Stomach (tissue), 9 donors: ENCODE measurements around the gene VKORC1. TPM values are rescaled to one million over a fixed set of nuclear protein-coding genes. Genes with fewer than 3 reads are reported as not detected.
A peak's percentile ranks its signal among the peaks of the same experiment; 100 is the strongest.
"Not testable (repeated sequence)": the region's sequence is repeated elsewhere in the genome, so short reads cannot be mapped to it uniquely, and the experiment has no call there.

Experiments
- DNase-seq, 2 donors: peaks; one replicate each; pipeline versions ENCODE4 v3.0.0 to v3.0.0-alpha.2; 2013 to 2019
- H3K27ac ChIP-seq, 5 donors: fragments of 200-600 bp in 4 of 5; sonication (generic) in 4 of 5; one replicate each; pipeline ENCODE4 v1.5.1; 2013 to 2019; ENCODE audit warnings: mild to moderate bottlenecking in 1 of 5, moderate library complexity in 1 of 5
- H3K27me3 ChIP-seq, 3 donors: fragments of 200-600 bp; sonication (generic); one replicate each; pipeline ENCODE4 v1.5.1; 2017 to 2019; ENCODE audit warnings: mixed run types in 1 of 3
- H3K36me3 ChIP-seq, 4 donors: fragments of 200-600 bp; sonication (generic); 1 replicate in 3 of 4; 2 replicates in 1 of 4; pipeline ENCODE4 v1.5.1; 2016 to 2019
- H3K4me1 ChIP-seq, 4 donors: fragments of 200-600 bp; sonication (generic); one replicate each; pipeline ENCODE4 v1.5.1; 2016 to 2019
- H3K4me3 ChIP-seq, 4 donors: fragments of 200-600 bp; sonication (generic) in 3 of 4; one replicate each; pipeline ENCODE4 v1.5.1; 2016 to 2019; ENCODE audit warnings: mild to moderate bottlenecking in 1 of 4
- H3K9me3 ChIP-seq, 4 donors: fragments of 200-600 bp; sonication (generic); one replicate each; pipeline ENCODE4 v1.5.1; 2016 to 2019
- EP300 ChIP-seq: sonication (generic); formaldehyde crosslinking; IDR thresholded peaks from one replicate; pipeline ENCODE4 v1.6.1; 2017; ENCODE audit warnings: antibody characterized with exemption
- POLR2A ChIP-seq, 4 donors: fragments of 450-650 bp; IDR thresholded peaks; one replicate each; pipeline ENCODE4 v1.6.1; 2016; ENCODE audit warnings: antibody characterized with exemption in 4 of 4, control low read depth in 2 of 4, mild to moderate bottlenecking in 1 of 4, moderate library complexity in 1 of 4
- POLR2AphosphoS5 ChIP-seq, 3 donors: sonication (generic); formaldehyde crosslinking; IDR thresholded peaks; one replicate each; pipeline ENCODE4 v1.6.1; 2016; ENCODE audit warnings: antibody characterized with exemption in 3 of 3
- WGBS, 5 donors: extraction: QIAGEN DNeasy Blood & Tissue Kit in 3 of 5; methylation state at CpG; one replicate each; pipeline versions ENCODE4 v1.1.5 to v1.1.7; 2013 to 2018; 5-methylcytosine and 5-hydroxymethylcytosine counted together
- intact Hi-C: fragments of 100-400 bp; cut with DNase I; formaldehyde crosslinking; loops from one replicate; pipeline ENCODE4 v1.15.1; 2023; ENCODE audit warnings: low total_unique reads
- polyA plus RNA-seq, 3 donors: library from polyadenylated mRNA; stranded (reverse); fragments of 200-250 nt; gene quantifications; one replicate each; pipeline ENCODE4 v1.2.3, GENCODE V29; 2013
- total RNA-seq, 5 donors: library from RNA; depleted of rRNA; stranded (reverse); fragments of >200 nt; gene quantifications; one replicate each; pipeline versions ENCODE4 v1.1.0 to v1.2.3, GENCODE V29; 2014 to 2016
- TF ChIP-seq, protein P1 (sequence below), 7 experiments: fragments of 450-650 bp in 4 of 7; fragments of 200-600 bp in 3 of 7; sonication (generic) in 3 of 7; IDR thresholded peaks; one replicate each; pipeline ENCODE4 v1.5.1; 2016 to 2019; ENCODE audit warnings: antibody characterized with exemption in 7 of 7, control low read depth in 2 of 7, mild to moderate bottlenecking in 1 of 7
- donor health status: healthy with polysubstance abuse.
- donor health status: Bipolar disorder and iron deficiency.
- donor health status: healthy.

The VKORC1 gene
- total and polyA plus RNA-seq, 8 donors, result 20.1 to 191 (median 58.0) TPM

DNA sequence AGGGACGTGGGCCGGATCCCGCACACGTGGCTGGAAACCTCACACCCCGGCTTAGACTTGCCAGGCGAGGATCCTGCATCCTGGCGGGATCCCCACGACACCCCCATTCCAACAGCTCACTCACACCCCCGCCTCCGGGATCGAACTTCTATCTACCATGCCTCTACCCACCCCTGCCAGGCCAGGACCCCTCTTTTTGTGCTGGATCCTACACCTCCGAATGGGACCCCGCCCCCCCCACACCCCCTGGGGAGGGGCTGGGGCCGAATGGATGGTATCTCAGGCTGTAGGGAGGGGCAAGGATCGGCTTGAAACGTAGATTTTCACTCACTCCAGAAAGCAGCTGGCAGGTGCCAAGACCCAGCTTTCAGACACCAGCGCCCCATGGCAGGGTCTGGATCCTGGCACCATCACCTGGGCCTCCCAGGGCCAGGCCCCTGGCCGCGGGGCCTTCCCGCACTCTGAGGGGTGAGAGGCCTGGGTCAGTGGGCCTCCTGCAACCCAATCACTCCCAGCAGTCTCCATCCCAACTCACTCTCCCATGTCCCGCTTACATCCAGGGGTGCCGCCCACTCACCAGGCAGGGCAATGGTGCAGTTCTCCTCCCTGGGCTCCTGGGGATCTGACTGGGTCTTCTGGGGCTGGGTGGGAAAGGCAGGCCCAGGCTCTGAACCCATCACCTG, 48.6 kb upstream of the VKORC1 start:
- DNase-seq, result no peak
- peak overlapping the region; percentile 53 to 59 (median 56) for H3K4me3 ChIP-seq
- TF ChIP-seq EP300 (no peak), POLR2A (IDR thresholded peaks at IDR 0.05) (no peak)
- TF ChIP-seq, protein P1, sequence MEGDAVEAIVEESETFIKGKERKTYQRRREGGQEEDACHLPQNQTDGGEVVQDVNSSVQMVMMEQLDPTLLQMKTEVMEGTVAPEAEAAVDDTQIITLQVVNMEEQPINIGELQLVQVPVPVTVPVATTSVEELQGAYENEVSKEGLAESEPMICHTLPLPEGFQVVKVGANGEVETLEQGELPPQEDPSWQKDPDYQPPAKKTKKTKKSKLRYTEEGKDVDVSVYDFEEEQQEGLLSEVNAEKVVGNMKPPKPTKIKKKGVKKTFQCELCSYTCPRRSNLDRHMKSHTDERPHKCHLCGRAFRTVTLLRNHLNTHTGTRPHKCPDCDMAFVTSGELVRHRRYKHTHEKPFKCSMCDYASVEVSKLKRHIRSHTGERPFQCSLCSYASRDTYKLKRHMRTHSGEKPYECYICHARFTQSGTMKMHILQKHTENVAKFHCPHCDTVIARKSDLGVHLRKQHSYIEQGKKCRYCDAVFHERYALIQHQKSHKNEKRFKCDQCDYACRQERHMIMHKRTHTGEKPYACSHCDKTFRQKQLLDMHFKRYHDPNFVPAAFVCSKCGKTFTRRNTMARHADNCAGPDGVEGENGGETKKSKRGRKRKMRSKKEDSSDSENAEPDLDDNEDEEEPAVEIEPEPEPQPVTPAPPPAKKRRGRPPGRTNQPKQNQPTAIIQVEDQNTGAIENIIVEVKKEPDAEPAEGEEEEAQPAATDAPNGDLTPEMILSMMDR (IDR thresholded peaks at IDR 0.05), result no peak
- peak overlapping the region; percentile 86 to 93 (median 91) for H3K27ac ChIP-seq
- H3K4me1 ChIP-seq, result peaks cover 24 to 49% (median 37%) of the 10 kb centered on the region in 4 donors
- no peaks in the 10 kb centered on the region for H3K9me3 ChIP-seq
- WGBS, 5 donors, result 62 to 68% (median 64%) methylated on average over 16 to 22 of the region's 22 CpGs
- H3K27me3 ChIP-seq, result peaks cover 0 to 19% (median 1%) of the 10 kb centered on the region in 3 donors
- intact Hi-C loops, result no loop called here
- H3K36me3 ChIP-seq, result no peaks in the 10 kb centered on the region

DNA sequence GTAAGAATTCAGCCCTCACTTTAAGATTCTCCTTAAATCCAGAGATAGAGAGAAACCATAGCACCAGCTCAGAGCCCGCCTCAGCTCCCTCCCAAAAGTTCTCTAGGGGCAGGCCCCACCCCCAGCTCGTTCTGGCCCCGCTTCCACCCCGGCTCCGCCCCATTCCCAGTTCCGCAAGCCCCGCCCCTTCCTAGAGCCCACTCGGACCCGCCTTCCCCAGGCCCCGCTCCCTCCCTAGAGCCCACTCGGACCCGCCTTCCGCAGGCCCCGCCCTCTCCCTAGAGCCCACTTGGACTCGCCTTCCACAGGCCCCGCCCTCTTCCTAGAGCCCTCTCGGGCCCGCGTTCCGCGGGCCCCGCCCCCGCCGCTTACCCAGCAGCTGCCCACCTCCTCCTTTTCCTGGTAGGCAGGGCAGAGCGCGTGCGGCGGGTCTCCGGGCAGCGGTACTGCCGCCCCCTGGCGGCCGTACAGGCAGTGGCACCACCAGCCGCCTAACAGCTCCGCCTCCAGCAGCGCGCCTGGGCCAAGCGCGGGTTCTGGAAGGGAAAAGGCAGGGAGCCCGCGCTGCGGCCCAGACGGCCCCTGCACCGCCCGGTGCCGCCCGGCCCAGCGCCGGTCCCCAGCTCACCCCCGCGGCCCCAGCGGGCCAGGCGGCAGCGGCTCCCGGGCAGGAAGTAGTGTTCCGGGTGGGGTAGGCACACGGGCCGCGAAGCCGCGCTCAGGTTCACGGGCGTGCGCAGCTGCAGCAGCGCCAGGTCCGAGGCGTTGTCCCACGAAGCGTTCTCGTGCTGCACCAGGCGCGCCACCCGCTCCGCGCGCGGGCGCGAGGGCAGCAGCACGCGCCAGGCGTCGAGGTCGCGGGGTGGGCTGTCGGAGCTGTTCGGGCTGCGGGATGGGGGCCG, 47.8 kb upstream of the VKORC1 start:
- Histone ChIP-seq H3K36me3 (no peaks in the 10 kb centered on the region), H3K27ac (peak overlapping the region; percentile 86 to 93 (median 91)), H3K27me3 (peaks cover 0 to 13% (median 0%) of the 10 kb centered on the region in 3 donors), H3K4me1 (peaks cover 24 to 50% (median 36%) of the 10 kb centered on the region in 4 donors), H3K9me3 (no peaks in the 10 kb centered on the region), H3K4me3 (peak overlapping the region; percentile 53 to 59 (median 56))
- intact Hi-C loops, result no loop called here
- no peak for TF ChIP-seq POLR2A (IDR thresholded peaks at IDR 0.05)
- TF ChIP-seq, protein P1 (IDR thresholded peaks at IDR 0.05), result peak in 6 of 7 experiments; percentile 67 to 99 (median 98)
- no peak for TF ChIP-seq EP300
- peak in 2 of 3 donors; percentile 84 to 89 for TF ChIP-seq POLR2AphosphoS5 (IDR thresholded peaks at IDR 0.05)
- peak; percentile 99 to 100 for DNase-seq
- WGBS, 5 donors, result 1 to 8% (median 2%) methylated on average over 35 to 89 of the region's 89 CpGs

DNA sequence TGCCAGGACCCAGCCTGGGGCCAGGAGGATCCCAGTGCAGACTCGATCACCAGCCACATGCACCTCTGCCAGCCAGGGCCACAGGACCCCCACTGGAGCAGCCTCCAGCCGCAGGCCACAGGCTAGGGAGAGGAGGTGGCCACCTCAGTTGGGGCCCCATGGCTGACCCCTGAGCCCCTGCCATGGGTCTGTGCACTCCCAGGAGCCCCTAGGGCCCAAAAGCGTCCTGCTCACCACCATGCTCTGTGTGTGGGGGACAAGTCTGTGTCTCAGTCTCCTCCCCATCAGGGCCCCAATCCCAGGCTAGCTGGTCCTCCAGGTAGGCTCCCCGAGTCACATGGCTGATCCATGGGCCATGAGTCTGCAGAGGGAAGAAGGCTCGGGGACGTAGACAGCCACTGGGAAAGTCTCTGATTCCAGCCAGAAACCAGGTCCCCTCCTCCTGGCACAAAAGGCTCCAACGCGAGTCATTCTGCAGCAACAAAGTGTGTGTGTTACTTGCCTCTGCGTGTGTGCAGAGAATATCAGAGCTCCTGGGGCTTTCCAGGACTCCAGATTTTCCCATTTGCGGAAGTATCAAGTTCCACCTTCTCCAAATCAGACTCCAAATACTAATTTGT, 47.0 kb upstream of the VKORC1 start:
- DNase-seq, result no peak
- Histone ChIP-seq H3K9me3 (no peaks in the 10 kb centered on the region), H3K36me3 (no peaks in the 10 kb centered on the region), H3K4me1 (peaks cover 24 to 52% (median 37%) of the 10 kb centered on the region in 4 donors), H3K27ac (peak overlapping the region; percentile 73 to 93 (median 88)), H3K4me3 (peak overlapping the region; percentile 14 to 57 (median 31)), H3K27me3 (peaks cover 0 to 5% (median 0%) of the 10 kb centered on the region in 3 donors)
- TF ChIP-seq EP300, result no peak
- TF ChIP-seq POLR2AphosphoS5 (IDR thresholded peaks at IDR 0.05), result no peak
- TF ChIP-seq POLR2A (IDR thresholded peaks at IDR 0.05), result no peak
- TF ChIP-seq, protein P1 (IDR thresholded peaks at IDR 0.05), result no peak
- intact Hi-C loops, result no loop called here
- WGBS, 5 donors, result 10 to 26% (median 21%) methylated on average over 9 to 10 of the region's 10 CpGs

DNA sequence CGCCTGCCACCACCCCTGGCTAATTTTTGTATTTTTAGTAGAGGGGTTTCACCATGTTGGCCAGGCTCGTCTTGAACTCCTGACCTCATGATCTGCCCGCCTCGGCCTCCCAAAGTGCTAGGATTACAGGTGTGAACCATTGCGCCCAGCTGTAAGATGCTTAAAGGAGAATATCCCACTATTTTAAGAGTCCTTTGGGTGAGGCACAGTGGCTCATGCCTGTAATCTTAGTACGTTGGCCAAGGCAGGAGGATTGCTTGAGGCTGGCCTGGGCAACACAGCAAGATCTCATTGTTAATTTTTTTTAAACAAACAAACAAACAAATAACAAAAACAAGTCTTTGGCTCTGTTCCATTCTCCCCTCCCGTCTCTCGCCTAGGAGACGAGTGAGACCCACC, 46.5 kb upstream of the VKORC1 start:
- Histone ChIP-seq H3K4me1 (peaks cover 24 to 58% (median 43%) of the 10 kb centered on the region in 4 donors), H3K27ac (peak overlapping the region; percentile 73 to 93 (median 88)), H3K4me3 (peak overlapping the region in 1 of 4 donors; percentile 57)
- intact Hi-C loops, H3K27me3 ChIP-seq, H3K36me3 ChIP-seq, H3K9me3 ChIP-seq, DNase-seq: not testable (repeated sequence)
- 85 to 90% (median 88%) methylated on average over 9 of the region's 9 CpGs for WGBS, 5 donors
